NCI-H2171 treated with DMSO at 0.1 percent for 48 hours (cell line): Measurements from ENCODE around the gene RAB31.
"Not testable (repeated sequence)": the region's sequence is repeated elsewhere in the genome, so short reads cannot be mapped to it uniquely, and the experiment has no call there.

Experiments
- DNase-seq: peaks from one replicate; lab custom pipeline; 2025; lab: John Stamatoyannopoulos, UW

Gene RAB31

DNA sequence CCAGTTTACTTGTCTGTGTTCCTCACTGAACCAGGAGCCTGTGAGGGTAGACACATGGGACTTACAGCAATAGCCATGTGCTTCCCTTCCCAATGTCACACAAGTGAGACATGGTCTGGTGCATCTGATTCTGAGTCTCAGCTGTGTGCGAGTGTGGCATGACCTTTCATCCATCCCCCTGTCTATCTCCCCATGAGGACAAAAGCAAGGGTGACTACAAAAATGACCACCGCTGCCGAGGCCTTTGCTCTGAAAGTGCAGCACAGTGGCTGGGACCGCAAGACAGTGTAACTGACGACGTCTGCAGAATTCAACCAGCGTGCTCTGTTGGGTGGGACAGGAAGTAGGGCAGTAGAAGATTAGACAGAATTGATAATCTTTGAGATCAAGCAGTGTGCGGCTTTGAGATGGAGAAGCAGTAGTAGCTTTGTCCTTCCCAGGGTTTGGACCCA, 50.5 kb downstream of the RAB31 start:
- DNase-seq, result no peak

GRCh38 chr18:9760641-9761040, 52.5 kb downstream of the RAB31 start:
- DNase-seq, result no peak

DNA sequence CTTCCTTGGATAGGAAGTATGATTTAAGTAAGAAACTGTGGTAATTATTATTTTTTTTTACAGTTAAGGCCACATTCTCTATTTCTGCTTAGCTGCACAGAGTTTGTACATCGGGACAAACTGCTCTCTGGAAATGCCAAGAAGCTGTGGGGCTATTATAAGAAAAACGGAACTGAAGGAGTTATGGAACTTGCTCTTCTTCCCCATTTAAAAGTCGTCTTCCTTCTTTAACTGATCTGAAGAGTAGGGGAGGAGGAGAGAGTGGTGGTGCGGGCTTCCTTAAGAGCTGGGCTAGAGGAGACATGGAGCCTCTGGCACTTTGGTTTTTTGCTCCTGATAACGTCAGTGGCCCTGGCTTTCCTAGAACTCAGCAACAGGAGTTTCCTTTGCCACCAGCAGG, 54.4 kb downstream of the RAB31 start:
- DNase-seq, result no peak

DNA sequence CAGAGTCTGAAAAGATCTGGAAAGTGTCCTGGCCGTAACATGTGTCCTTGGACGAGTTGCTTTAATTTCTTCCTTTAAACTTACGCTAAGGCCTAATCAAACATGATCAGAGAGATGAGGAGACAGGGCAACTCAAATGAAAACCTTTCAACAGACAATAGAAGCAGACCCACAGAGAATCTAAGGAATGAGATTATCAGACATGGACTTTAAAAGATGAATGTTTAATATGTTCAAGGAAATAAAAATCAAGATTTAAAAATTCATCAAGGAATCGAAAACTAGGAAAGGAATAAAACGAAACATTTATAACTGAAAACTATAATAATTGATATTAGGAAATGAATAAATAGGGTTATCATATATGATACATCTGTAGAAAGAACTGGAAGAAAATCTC, 55.1 kb downstream of the RAB31 start:
- no peak for DNase-seq

DNA sequence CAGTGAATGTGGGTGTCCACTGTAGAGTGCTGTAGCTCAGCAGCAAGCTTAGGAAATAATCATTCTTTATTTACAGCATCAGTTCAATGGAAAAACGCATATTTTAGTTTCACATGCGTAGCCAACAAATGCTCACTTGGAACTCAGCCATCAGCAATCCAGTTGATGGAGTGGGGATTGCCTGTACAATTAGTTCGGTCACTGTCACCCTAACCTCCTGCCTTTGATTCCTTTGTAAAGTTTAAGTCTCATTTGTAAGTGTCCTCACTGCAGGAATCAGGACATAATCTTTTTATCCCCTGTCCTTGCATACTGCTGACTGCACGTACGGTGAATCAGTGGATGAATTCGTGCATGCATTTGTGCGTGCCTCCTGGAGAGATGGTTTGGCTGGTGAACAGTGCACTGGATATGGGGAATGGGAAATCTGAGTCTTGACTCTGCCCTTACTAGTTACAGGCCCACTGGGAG, 55.9 kb downstream of the RAB31 start:
- DNase-seq, result peak; percentile 6

DNA sequence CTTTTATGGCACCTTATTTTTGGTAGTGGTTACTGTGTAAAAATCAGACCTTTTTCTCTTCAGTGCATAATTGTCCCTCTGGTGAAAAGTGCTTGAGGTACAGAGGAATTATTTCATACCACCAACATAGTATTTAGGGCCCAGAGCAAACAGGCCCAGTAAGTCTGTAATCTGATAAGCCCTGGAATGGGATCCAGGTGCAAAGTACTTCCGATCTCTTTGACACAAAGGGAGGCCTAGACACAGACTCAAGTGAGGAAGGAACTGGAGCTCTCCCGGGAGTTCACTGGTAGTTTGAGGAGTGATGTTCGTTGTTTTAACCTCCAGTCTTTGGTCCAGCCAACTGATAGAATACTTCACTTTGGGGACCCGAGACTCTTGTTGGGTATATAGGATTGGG, 57.4 kb downstream of the RAB31 start:
- DNase-seq, result peak; percentile 39

DNA sequence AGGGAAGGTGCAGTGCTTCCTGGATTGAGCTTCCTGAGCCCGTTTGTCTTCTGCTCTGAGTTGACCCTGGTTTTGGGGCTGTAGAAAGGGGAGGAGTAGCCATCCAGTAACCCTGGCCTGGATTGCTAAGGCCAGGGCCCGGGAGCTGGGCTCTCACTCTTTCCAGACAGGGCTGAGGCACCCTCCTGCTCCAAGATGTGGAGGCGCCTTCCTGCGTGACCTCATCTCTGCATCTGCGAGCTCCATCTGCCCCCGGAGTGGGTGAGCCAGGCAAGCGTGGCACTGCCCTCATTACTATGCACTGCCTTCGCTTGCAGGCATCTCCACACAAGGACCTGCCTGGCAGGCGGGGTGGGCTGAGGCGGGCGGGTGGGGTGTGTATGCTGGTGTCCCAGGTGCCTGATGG, 58.0 kb downstream of the RAB31 start:
- peak; percentile 6 for DNase-seq

DNA sequence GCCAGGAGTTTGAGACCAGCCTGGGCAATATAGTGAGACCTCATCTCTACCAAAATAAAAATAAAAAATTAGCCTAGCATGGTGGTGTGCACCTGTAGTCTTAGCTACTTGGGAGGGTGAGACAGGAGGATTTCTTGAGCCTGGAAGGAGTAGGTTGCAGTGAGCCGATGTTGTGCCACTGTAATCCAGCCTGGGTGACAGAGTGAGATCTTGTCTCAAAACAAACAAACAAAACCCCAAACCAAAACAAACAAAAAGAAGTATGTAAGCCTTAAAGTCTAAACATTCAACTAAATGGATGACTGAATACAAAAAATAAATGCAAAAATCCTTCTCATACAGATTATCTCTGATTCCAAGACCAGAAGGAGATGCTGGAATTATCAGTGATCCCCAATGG, 58.6 kb downstream of the RAB31 start:
- no peak for DNase-seq

GRCh38 chr18:9768071-9768691, 60.1 kb downstream of the RAB31 start:
- not testable (repeated sequence) for DNase-seq

DNA sequence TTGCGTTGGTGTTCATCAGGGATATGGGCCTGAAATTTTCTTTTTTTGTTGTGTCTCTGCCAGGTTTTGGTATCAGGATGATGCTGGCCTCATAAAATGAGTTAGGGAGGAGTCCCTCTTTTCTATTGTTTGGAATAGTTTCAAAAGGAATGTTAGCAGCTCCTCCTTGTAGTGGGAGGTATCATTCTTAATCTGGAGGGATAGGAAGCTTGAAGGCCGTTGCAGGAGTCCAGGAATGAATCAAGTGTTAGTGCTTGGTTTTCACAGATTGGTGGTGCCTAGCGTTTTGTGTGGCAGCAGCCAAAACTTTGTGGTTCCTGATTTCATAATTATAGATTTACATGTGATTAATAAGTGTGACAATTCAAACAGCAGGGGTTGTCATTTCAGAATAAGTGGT, 62.0 kb downstream of the RAB31 start:
- not testable (repeated sequence) for DNase-seq

DNA sequence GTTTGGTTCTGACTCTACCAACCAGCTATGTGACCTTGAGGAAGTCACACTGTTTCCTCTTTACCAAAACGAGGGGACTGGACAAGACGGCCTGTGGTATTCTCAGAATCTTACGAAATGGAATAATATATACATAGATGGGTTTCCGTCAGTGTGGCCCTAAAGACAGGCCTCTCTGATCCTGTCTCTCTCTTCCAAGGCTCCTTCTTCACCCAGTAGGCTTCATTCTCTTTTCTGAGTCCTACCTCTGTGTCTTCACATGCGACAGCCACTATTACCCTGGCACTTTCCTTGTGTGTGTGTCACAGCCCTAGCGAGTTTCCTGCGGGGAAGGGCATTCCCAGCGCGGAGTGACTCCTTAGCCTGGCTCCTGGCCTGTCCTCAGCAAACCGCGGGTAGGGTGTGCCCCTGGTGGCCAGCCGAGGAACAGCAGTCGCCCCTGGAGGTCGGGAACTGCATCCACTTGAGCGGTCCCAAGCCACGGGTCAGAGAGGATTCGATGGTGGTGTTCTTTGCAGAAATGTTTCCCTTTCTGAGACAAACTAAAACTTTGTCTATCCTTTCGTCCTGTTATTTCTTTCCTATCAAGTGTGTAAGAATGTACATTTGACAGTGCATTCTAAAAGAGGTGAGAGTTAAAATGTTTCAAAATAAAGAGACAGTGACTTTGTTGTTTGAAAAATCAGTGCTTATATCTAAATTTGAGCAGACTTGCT, 63.3 kb downstream of the RAB31 start:
- DNase-seq, result peak; percentile 14

- no peak for DNase-seq
Measured at GRCh38 chr18:9771977-9772660, 64.0 kb downstream of the RAB31 start.

DNA sequence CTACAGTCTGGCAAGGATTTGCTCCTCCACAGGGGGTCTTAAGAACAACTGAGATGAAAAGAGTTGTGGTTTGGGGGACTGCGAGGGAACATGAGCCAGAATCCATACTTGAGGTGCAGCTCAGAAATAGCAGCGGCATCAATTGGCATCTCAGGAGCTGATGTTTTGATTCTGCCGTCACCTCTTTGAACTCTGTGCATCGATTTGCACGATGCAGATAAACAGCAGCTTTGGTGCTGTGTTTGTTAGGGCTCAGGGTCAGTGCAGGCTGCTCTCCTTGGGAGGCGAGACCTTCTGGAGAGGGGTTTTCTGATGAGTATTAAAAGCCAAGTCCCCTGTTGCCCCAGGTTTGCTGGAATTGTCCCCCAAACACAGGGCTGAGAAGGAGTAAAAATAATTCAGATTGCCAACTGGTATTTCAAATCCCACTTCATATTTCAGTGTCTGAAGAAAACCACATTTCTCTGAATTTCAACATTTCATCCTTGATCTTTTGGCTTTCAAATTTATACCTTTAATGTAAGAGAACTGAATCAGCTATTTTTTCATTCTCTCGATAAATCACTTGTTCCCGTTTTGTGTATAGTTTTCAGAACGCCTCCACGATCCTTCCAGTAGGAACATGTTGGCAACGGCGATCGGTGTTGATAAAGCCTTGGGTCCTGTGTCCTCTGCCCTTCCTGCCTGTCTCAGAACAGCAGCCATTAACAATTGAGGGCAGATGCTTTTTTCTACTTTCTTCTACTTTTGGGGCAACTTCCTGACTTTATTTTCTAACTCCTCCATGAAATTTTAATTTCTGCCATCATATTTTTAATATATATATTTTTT, 65.0 kb downstream of the RAB31 start:
- no peak for DNase-seq

DNA sequence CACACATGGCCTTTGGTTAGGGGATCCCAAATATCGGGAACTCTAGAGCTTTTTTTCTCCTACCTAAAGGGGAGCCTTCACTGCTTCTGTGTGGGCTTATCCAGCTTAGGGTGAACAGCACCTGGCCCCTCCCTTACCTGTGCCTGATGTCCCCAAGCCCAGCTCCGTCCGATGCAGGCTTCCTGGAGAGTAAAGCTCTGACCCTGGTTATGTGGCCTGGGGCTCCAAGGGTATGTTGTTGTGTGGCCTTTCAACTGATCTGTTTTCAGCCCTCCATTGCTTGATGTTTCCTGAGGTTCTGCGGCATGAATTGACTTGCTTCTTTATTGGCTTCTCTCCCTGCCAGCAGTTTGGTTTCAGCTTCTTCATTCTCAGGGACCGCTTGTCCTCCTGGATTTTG, 66.0 kb downstream of the RAB31 start:
- no peak for DNase-seq

DNA sequence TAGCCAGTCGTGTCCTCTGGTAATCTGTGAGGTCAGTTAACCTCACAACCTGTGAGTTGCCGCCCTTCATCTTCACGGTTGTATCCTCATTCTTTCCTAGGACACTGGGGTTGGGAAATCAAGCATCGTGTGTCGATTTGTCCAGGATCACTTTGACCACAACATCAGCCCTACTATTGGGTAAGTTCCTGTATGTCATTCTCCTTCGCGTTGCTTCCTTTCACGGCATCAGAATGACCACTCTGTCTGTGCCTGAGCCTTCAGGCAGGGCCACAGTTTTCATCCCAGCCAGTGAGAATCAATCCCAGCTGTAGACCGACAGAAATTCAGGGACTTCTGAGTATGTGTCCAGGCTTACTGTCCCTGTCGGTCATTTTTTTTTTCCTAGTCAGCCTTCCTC, 67.1 kb downstream of the RAB31 start:
- DNase-seq, result no peak

GRCh38 chr18:9779630-9780029, 71.5 kb downstream of the RAB31 start:
- DNase-seq, result no peak

DNA sequence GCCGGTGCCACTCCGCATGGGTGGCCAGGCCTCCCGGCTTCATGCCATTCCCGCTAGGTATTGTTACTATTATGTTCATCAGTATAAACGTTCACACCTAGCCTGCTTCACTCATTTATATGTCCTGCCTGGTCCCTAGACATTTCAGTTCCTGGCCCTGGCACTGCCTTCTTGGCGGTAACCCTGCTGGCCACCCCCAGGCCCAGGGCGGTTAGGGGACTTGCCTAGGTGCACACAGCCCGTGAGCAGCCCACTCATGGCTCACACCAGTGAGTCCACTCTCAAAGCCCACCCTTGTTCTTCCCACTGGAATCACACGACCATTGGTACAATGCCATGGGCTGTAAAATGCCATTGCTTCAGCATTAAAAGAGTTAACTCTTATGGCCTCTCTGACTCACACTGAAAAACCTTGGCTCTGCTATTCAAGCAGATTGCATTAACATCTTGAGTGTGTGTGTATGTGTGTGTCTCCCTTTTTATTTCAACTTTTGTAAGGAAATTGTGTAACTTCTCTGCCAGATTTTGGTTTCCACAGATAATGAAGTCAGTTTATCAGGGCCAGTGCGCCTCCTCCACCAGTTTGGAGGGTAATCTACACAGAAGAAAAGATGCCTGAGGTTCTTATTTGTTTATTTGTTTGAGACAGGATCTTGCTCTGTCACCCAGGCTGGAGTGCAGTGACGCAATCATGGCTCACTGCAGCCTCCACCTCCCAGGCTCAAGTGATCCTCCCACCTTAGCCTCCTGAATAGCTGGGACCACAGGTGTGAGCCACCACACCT, 74.2 kb downstream of the RAB31 start:
- no peak for DNase-seq

DNA sequence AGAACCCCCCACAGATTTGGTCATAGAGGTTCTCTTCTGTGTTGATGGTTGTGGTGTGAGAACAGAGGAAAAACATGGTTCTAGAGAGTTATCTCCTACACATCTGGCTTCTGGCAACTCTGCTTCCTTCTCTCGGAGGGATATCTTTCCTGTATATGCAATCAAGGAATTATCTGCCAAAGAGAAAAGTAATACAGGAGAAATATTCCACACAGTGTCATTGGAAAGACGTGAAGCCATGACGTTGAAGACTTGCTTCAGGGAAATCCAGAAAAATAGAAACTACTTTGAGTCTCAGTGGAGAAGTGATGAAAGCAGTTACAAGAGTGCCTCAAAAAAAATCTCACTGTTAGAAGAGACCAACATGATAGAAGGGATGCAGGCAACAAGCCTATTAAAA, 78.5 kb downstream of the RAB31 start:
- no peak for DNase-seq

DNA sequence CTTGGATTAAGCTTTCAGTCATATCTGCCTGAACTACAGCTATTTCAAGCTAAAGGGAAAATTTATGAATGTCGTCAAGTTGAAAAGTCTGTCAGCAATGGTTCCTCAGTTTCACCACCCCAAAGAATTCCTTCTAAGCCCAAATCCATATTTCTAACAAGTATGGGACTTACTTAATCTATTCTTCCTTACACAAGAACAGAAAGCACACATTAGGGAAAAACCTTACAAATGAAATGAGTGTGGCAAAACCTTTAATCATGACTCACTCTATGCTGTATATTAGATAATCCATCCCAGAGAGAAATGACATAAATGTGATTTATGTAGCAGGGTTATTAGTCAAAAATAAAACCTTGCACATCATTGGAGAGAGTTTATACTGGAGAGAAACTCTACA, 78.9 kb downstream of the RAB31 start:
- no peak for DNase-seq

GRCh38 chr18:9787712-9788111, 79.6 kb downstream of the RAB31 start:
- DNase-seq, result no peak

GRCh38 chr18:9788140-9788539, 80.0 kb downstream of the RAB31 start:
- DNase-seq, result no peak
